Pancreas (tissue), 10 donors: Measurements from ENCODE around the gene MRPL23. TPM values are rescaled to one million over a fixed set of nuclear protein-coding genes. Genes with fewer than 3 reads are reported as not detected.

Source experiments
- ATAC-seq, 4 donors: fragments of 200-7000 bp; cut with Tn5 transposase; one replicate each; pipeline versions ENCODE4 v1.8.0 to v1.9.1; 2020; ENCODE audit warnings: mild to moderate bottlenecking in 4 of 4, moderate library complexity in 4 of 4
- DNase-seq, 6 donors: peaks; one replicate each; pipeline ENCODE4 v3.0.0-alpha.2; 2020
- FAIRE-seq: peaks from 2 replicates; lab custom pipeline; 2012; peaks lifted over from hg19 to GRCh38; lab: Jason Lieb, UNC
- H3K27ac ChIP-seq, 4 donors: fragments of 200-600 bp; sonication (generic); 1 replicate in 3 of 4; 2 replicates in 1 of 4; pipeline versions ENCODE4 v1.5.0 to v1.8.0; 2020
- H3K27me3 ChIP-seq, 4 donors: fragments of 200-600 bp; one replicate each; pipeline ENCODE4 v1.8.0; 2021
- H3K36me3 ChIP-seq, 3 donors: fragments of 200-600 bp; sonication (generic) in 1 of 3; one replicate each; pipeline versions ENCODE4 v1.5.0 to v1.8.0; 2020 to 2021
- H3K4me1 ChIP-seq, 3 donors: fragments of 200-600 bp; one replicate each; pipeline ENCODE4 v1.8.0; 2021
- H3K4me3 ChIP-seq, 4 donors: fragments of 200-600 bp; sonication (generic) in 2 of 4; one replicate each; pipeline versions ENCODE4 v1.5.0 to v1.8.0; 2020 to 2021
- H3K9me3 ChIP-seq, 4 donors: fragments of 200-600 bp; one replicate each; pipeline ENCODE4 v1.8.0; 2021
- WGBS, 2 donors: extraction: QIAGEN DNeasy Blood & Tissue Kit; methylation state at CpG; one replicate each; pipeline ENCODE4 v1.1.7; 2013; 5-methylcytosine and 5-hydroxymethylcytosine counted together
- intact Hi-C, 3 donors: fragments of 100-400 bp; cut with DNase I; formaldehyde crosslinking; loops; one replicate each; pipeline versions ENCODE4 v1.11.1 to v1.14.2; 2022
- polyA plus RNA-seq, 2 donors: library from polyadenylated mRNA; stranded (reverse); fragments of 200-250 nt; gene quantifications; one replicate each; pipeline ENCODE4 v1.2.3, GENCODE V29; 2013
- total RNA-seq, 6 donors: library from RNA; stranded (reverse); fragmentation: NEBNext Ultra II Directional in 4 of 6; extraction: Animal tissue kit (Norgen Biotek cat#: 25700) in 4 of 6; gene quantifications; one replicate each; pipeline versions ENCODE4 v1.2.1 to v1.2.4, GENCODE V29; 2021 to 2023
- TF ChIP-seq, protein P1 (sequence below), 4 donors: fragments of 200-600 bp; sonication (generic) in 3 of 4; IDR thresholded peaks; one replicate each; pipeline versions ENCODE4 v1.5.0 to v1.8.0; 2021; ENCODE audit warnings: antibody characterized with exemption in 4 of 4
- donor health status: healthy with polysubstance abuse.
- donor health status: DM: no; HTN: no; CAD: no; lungs with moderate emphysema.
- donor health status: DM: no; HTN: no; CAD: no.
- donor health status: control.
- donor health status: control.
- donor health status: Bipolar disorder and iron deficiency.
- donor health status: DM: yes; HTN: yes; CAD: no.
- donor health status: DM: no; HTN: no; CAD: no.
- donor health status: DM: no; HTN: no; CAD: no.
- donor health status: DM: yes; HTN: yes; CAD: no.

Gene MRPL23
- total and polyA plus RNA-seq, 8 donors = 16.7 to 92.1 (median 38.0) TPM

DNA sequence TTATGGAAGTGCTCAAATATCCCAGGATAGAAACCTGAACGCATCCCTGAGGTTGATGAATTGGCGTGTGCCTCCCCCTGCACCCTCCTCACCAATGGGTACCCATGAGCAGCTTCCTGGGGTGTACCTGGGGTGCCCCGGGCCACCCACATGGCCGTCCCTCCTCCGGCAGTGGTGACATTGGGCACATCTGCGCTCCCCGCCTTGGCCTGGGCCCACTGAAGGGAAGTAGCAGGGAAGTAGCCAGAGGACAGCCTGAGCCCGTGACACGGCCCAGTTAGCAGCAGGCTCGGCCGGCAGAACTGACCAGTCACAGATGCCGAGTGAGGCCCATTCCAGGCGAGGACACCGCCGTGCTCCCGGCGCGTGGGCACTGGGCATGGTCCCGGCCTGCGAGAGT, 16.7 kb downstream of the MRPL23 start:
- no peaks in the 10 kb centered on the region for H3K9me3 ChIP-seq
- H3K27ac ChIP-seq = no peak overlapping the region
- H3K36me3 ChIP-seq = no peaks in the 10 kb centered on the region
- ATAC-seq (no peak), DNase-seq (peak in 1 of 6 donors; percentile 29), FAIRE-seq (no peak)
- intact Hi-C loops = no loop called here
- WGBS, 2 donors = 100% methylated on average over 1 of the region's 20 CpGs; no CpG with 5 or more reads in 1 of the 2 donors
- no peaks in the 10 kb centered on the region for H3K27me3 ChIP-seq
- TF ChIP-seq, protein P1, sequence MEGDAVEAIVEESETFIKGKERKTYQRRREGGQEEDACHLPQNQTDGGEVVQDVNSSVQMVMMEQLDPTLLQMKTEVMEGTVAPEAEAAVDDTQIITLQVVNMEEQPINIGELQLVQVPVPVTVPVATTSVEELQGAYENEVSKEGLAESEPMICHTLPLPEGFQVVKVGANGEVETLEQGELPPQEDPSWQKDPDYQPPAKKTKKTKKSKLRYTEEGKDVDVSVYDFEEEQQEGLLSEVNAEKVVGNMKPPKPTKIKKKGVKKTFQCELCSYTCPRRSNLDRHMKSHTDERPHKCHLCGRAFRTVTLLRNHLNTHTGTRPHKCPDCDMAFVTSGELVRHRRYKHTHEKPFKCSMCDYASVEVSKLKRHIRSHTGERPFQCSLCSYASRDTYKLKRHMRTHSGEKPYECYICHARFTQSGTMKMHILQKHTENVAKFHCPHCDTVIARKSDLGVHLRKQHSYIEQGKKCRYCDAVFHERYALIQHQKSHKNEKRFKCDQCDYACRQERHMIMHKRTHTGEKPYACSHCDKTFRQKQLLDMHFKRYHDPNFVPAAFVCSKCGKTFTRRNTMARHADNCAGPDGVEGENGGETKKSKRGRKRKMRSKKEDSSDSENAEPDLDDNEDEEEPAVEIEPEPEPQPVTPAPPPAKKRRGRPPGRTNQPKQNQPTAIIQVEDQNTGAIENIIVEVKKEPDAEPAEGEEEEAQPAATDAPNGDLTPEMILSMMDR (IDR thresholded peaks at IDR 0.05) = no peak
- H3K4me1 ChIP-seq = no peaks in the 10 kb centered on the region
- H3K4me3 ChIP-seq = no peak overlapping the region

DNA sequence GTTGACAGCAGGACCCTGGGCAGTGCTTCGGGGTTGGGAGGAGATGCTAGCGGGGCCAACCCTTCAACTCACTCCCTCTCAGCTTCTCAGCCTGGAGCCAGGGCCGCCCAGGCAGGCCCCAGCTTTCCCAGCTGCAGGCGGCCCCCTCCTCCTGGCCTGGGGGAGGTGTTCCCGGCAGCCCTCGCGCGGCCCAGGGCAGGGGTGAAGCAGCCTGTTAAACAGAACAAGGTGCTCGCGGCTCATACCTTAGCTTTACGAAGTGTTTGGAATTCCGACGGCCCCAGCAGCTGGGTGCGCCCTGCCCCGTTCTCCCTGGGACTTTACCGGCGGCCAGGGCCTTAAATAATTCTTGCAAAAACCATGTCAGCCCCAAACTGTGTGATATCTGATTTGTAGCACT, 17.2 kb downstream of the MRPL23 start:
- Histone ChIP-seq H3K9me3 (no peaks in the 10 kb centered on the region), H3K4me1 (no peaks in the 10 kb centered on the region), H3K27ac (no peak overlapping the region), H3K27me3 (no peaks in the 10 kb centered on the region), H3K4me3 (no peak overlapping the region), H3K36me3 (no peaks in the 10 kb centered on the region)
- no peak for ATAC-seq
- TF ChIP-seq, protein P1 (IDR thresholded peaks at IDR 0.05) = no peak
- intact Hi-C loops = no loop called here
- DNase-seq = no peak
- no peak for FAIRE-seq
- no CpG with 5 or more reads among the region's 17 CpGs for WGBS, 2 donors

- H3K4me3 ChIP-seq = no peak overlapping the region
- TF ChIP-seq, protein P1 (IDR thresholded peaks at IDR 0.05) = no peak
- peak in 1 of 6 donors; percentile 22 for DNase-seq
- H3K9me3 ChIP-seq = no peaks in the 10 kb centered on the region
- H3K36me3 ChIP-seq = no peaks in the 10 kb centered on the region
- H3K4me1 ChIP-seq = no peaks in the 10 kb centered on the region
- 94% methylated on average over 6 of the region's 20 CpGs; no CpG with 5 or more reads in 1 of the 2 donors for WGBS, 2 donors
- H3K27ac ChIP-seq = no peak overlapping the region
- FAIRE-seq = no peak
- H3K27me3 ChIP-seq = no peaks in the 10 kb centered on the region
- no peak for ATAC-seq
- intact Hi-C loops = no loop called here
Observed at GRCh38 chr11:1964955-1965354, 17.8 kb downstream of the MRPL23 start.

GRCh38 chr11:1966531-1966930, 19.4 kb downstream of the MRPL23 start:
- Histone ChIP-seq H3K27me3 (no peaks in the 10 kb centered on the region), H3K27ac (no peak overlapping the region), H3K36me3 (no peaks in the 10 kb centered on the region), H3K4me3 (no peak overlapping the region), H3K4me1 (no peaks in the 10 kb centered on the region), H3K9me3 (no peaks in the 10 kb centered on the region)
- FAIRE-seq = no peak
- TF ChIP-seq, protein P1 (IDR thresholded peaks at IDR 0.05) = no peak
- intact Hi-C loops = no loop called here
- ATAC-seq = peak in 1 of 4 donors; percentile 19
- WGBS, 2 donors = 70 to 73% methylated on average over 2 to 8 of the region's 18 CpGs
- peak in 2 of 6 donors; percentile 8 to 28 for DNase-seq

GRCh38 chr11:1967641-1968225, 20.6 kb downstream of the MRPL23 start:
- H3K36me3 ChIP-seq = no peaks in the 10 kb centered on the region
- H3K4me1 ChIP-seq = no peaks in the 10 kb centered on the region
- ATAC-seq (no peak), DNase-seq (no peak), FAIRE-seq (no peak)
- no peak overlapping the region for H3K27ac ChIP-seq
- TF ChIP-seq, protein P1 (IDR thresholded peaks at IDR 0.05) = no peak
- intact Hi-C loops = no loop called here
- no peaks in the 10 kb centered on the region for H3K9me3 ChIP-seq
- no peak overlapping the region for H3K4me3 ChIP-seq
- 79% methylated on average over 3 of the region's 21 CpGs; no CpG with 5 or more reads in 1 of the 2 donors for WGBS, 2 donors
- H3K27me3 ChIP-seq = no peaks in the 10 kb centered on the region
